Calu3 (cell line): Measurements from ENCODE around the gene OR52H1. TPM values are rescaled to one million over a fixed set of nuclear protein-coding genes. Genes with fewer than 3 reads are reported as not detected.

ENCODE experiments used
- BruUV-seq: library from RNA; stranded (reverse); fragments of 400-500 nt; replicated peaks from 2 replicates; lab custom pipeline; 2021; lab: Mats Ljungman, UMichigan
- CTCF ChIA-PET: fragments of 300-600 bp; sonication (Branson Sonifier 250); formaldehyde crosslinking; loops from one replicate; lab custom pipeline; 2022; ENCODE audit warnings: antibody characterized with exemption; lab: Charles Lee
- DNase-seq: peaks from one replicate; pipeline ENCODE4 v3.0.0; 2022
- H3K27ac Mint-ChIP-seq: one replicate; pipeline ENCODE4 v1.8.0; 2022; ENCODE audit warnings: mixed read lengths; ENCODE audit not compliant: unreplicated experiment
- H3K27me3 Mint-ChIP-seq: one replicate; pipeline ENCODE4 v1.8.0; 2022; ENCODE audit warnings: mixed read lengths; ENCODE audit not compliant: unreplicated experiment
- H3K36me3 Mint-ChIP-seq: one replicate; pipeline ENCODE4 v1.8.0; 2022; ENCODE audit warnings: mild to moderate bottlenecking, moderate library complexity, mixed read lengths; ENCODE audit not compliant: insufficient read depth, unreplicated experiment
- H3K4me1 Mint-ChIP-seq: one replicate; pipeline ENCODE4 v1.8.0; 2022; ENCODE audit warnings: mild to moderate bottlenecking, low read depth, mixed read lengths; ENCODE audit not compliant: unreplicated experiment
- H3K4me3 Mint-ChIP-seq: one replicate; pipeline ENCODE4 v1.8.0; 2022; ENCODE audit warnings: mild to moderate bottlenecking, low read depth, moderate library complexity, mixed read lengths; ENCODE audit not compliant: unreplicated experiment
- H3K9me3 Mint-ChIP-seq: one replicate; pipeline ENCODE4 v1.8.0; 2022; ENCODE audit warnings: low read depth, mixed read lengths; ENCODE audit not compliant: unreplicated experiment
- CTCF ChIP-seq: fragments of 200-600 bp; IDR thresholded peaks from one replicate; pipeline ENCODE4 v1.8.0; 2022; ENCODE audit warnings: antibody characterized with exemption; ENCODE audit not compliant: unreplicated experiment
- intact Hi-C: fragments of 100-400 bp; cut with micrococcal nuclease; formaldehyde crosslinking; loops from one replicate; pipeline ENCODE4 v1.10.0; 2022; ENCODE audit not compliant: unreplicated experiment
- total RNA-seq: library from RNA; stranded (reverse); gene quantifications from 2 replicates; pipeline ENCODE4 v1.2.3, GENCODE V29; 2022

The OR52H1 gene
- total RNA-seq, 1 experiment from 2014 or later, result not detected

- CTCF ChIA-PET, result no interaction called here
- Mint-ChIP-seq H3K27ac (no peak overlapping the region), H3K9me3 (no peaks in the 10 kb centered on the region), H3K4me1 (no peaks in the 10 kb centered on the region), H3K27me3 (peaks cover 13% of the 10 kb centered on the region), H3K36me3 (no peaks in the 10 kb centered on the region), H3K4me3 (no peak overlapping the region)
- no peak for DNase-seq
- no peak for TF ChIP-seq CTCF
- BruUV-seq, result no TSS peak
- intact Hi-C loops, result no loop called here
These were observed 2.2 kb upstream of the OR52H1 start for GRCh38 chr11:5550440-5551095.

- no peak overlapping the region for H3K27ac Mint-ChIP-seq
- H3K27me3 Mint-ChIP-seq, result no peaks in the 10 kb centered on the region
- no TSS peak for BruUV-seq
- H3K4me1 Mint-ChIP-seq, result no peaks in the 10 kb centered on the region
- intact Hi-C loops, result no loop called here
- CTCF ChIA-PET, result no interaction called here
- H3K36me3 Mint-ChIP-seq, result no peaks in the 10 kb centered on the region
- DNase-seq, result no peak
- no peaks in the 10 kb centered on the region for H3K9me3 Mint-ChIP-seq
- no peak for TF ChIP-seq CTCF
- H3K4me3 Mint-ChIP-seq, result no peak overlapping the region
These were observed 358 bp downstream of the OR52H1 start for GRCh38 chr11:5547982-5548381.

GRCh38 chr11:5546457-5546856 lies 1.9 kb downstream of the OR52H1 start:
- H3K4me1 Mint-ChIP-seq, result no peaks in the 10 kb centered on the region
- no peak for DNase-seq
- CTCF ChIA-PET, result no interaction called here
- intact Hi-C loops, result no loop called here
- no peak overlapping the region for H3K4me3 Mint-ChIP-seq
- no peaks in the 10 kb centered on the region for H3K27me3 Mint-ChIP-seq
- no peak overlapping the region for H3K27ac Mint-ChIP-seq
- no peaks in the 10 kb centered on the region for H3K36me3 Mint-ChIP-seq
- TF ChIP-seq CTCF, result no peak
- H3K9me3 Mint-ChIP-seq, result no peaks in the 10 kb centered on the region
- no TSS peak for BruUV-seq

- Mint-ChIP-seq H3K27me3 (no peaks in the 10 kb centered on the region), H3K27ac (no peak overlapping the region), H3K36me3 (no peaks in the 10 kb centered on the region), H3K4me1 (no peaks in the 10 kb centered on the region), H3K4me3 (no peak overlapping the region), H3K9me3 (no peaks in the 10 kb centered on the region)
- CTCF ChIA-PET, result no interaction called here
- TF ChIP-seq CTCF, result no peak
- BruUV-seq, result no TSS peak
- intact Hi-C loops, result no loop called here
- no peak for DNase-seq
These were observed 6.9 kb downstream of the OR52H1 start for GRCh38 chr11:5541427-5541826.
